GM23338 (cell line): ENCODE measurements around the gene DDX21. TPM values are rescaled to one million over a fixed set of nuclear protein-coding genes. Genes with fewer than 3 reads are reported as not detected.

Experiments used
- ATAC-seq: fragments of 200-7000 bp; cut with Tn5 transposase; 3 replicates; pipeline ENCODE4 v1.9.1; 2020
- DNase-seq: peaks from one replicate; pipeline ENCODE4 v3.0.0-alpha.2; 2015; ENCODE audit warnings: low spot score
- H2AFZ ChIP-seq: fragments of 200-600 bp; sonication (generic); 2 replicates; pipeline ENCODE4 v1.8.0; 2016; ENCODE audit warnings: antibody characterized with exemption, mild to moderate bottlenecking, moderate library complexity
- H3F3A ChIP-seq: fragments of 200-600 bp; sonication (generic); replicated peaks from 2 replicates; pipeline ENCODE4 v1.8.0; 2017; ENCODE audit warnings: antibody characterized with exemption, mixed run types, low read depth
- H3K27ac ChIP-seq: fragments of 200-600 bp; sonication (generic); 2 replicates; pipeline ENCODE4 v1.6.1; 2016; ENCODE audit warnings: low read depth
- H3K27me3 ChIP-seq: fragments of 200-600 bp; sonication (generic); 2 replicates; pipeline ENCODE4 v1.8.0; 2016; ENCODE audit warnings: mild to moderate bottlenecking, mixed run types, moderate library complexity; ENCODE audit not compliant: insufficient read depth
- H3K36me3 ChIP-seq: fragments of 200-600 bp; sonication (generic); 2 replicates; pipeline ENCODE4 v1.8.0; 2016; ENCODE audit warnings: mild to moderate bottlenecking; ENCODE audit not compliant: insufficient read depth
- H3K4me1 ChIP-seq: fragments of 200-600 bp; sonication (generic); 2 replicates; pipeline ENCODE4 v1.8.0; 2016; ENCODE audit warnings: mild to moderate bottlenecking, moderate library complexity; ENCODE audit not compliant: insufficient read depth
- H3K4me2 ChIP-seq: fragments of 200-600 bp; sonication (generic); 2 replicates; pipeline ENCODE4 v1.7.1; 2017; ENCODE audit warnings: mixed run types
- H3K4me3 ChIP-seq: fragments of 200-600 bp; sonication (generic); 2 replicates; pipeline ENCODE4 v1.6.1; 2016; ENCODE audit warnings: mixed run types
- H3K79me2 ChIP-seq: fragments of 200-600 bp; sonication (generic); replicated peaks from 2 replicates; pipeline ENCODE4 v1.8.0; 2017; ENCODE audit warnings: mild to moderate bottlenecking; ENCODE audit not compliant: insufficient read depth
- H3K9me2 ChIP-seq: fragments of 200-600 bp; sonication (generic); 2 replicates; pipeline ENCODE4 v1.8.0; 2017; ENCODE audit not compliant: insufficient read depth
- H4K20me1 ChIP-seq: fragments of 200-600 bp; sonication (generic); replicated peaks from 2 replicates; pipeline ENCODE4 v1.8.0; 2017; ENCODE audit warnings: mild to moderate bottlenecking; ENCODE audit not compliant: insufficient read depth
- H3K27ac Mint-ChIP-seq: 2 replicates; pipeline ENCODE4 v1.8.0; 2020; ENCODE audit warnings: inconsistent platforms, mild to moderate bottlenecking, moderate library complexity, mixed read lengths
- H3K27me3 Mint-ChIP-seq: 3 replicates; pipeline ENCODE4 v1.8.0; 2022; ENCODE audit warnings: low read depth, mild to moderate bottlenecking, moderate library complexity, mixed read lengths, inconsistent platforms; ENCODE audit not compliant: insufficient read depth, poor library complexity
- H3K36me3 Mint-ChIP-seq: 3 replicates; pipeline ENCODE4 v1.8.0; 2021; ENCODE audit warnings: low read depth, mild to moderate bottlenecking, inconsistent platforms, moderate library complexity, mixed read lengths
- H3K4me1 Mint-ChIP-seq: 3 replicates; pipeline ENCODE4 v1.8.0; 2020; ENCODE audit warnings: mild to moderate bottlenecking, inconsistent platforms, mixed read lengths
- H3K4me3 Mint-ChIP-seq: 3 replicates; pipeline ENCODE4 v1.8.0; 2021; ENCODE audit warnings: moderate library complexity, mild to moderate bottlenecking, inconsistent platforms, mixed read lengths
- H3K9me3 Mint-ChIP-seq: 3 replicates; pipeline ENCODE4 v1.8.0; 2020; ENCODE audit warnings: moderate library complexity, mild to moderate bottlenecking, inconsistent platforms, mixed read lengths
- CREB1 ChIP-seq: fragments of 250-450 bp; sonication (Bioruptor Pico); IDR thresholded peaks from 2 replicates; pipeline ENCODE4 v1.5.0; 2020; ENCODE audit warnings: low read depth, mild to moderate bottlenecking, moderate library complexity
- EZH2 ChIP-seq: fragments of 200-600 bp; sonication (generic); IDR thresholded peaks from one replicate; pipeline ENCODE4 v1.8.0; 2017; ENCODE audit warnings: antibody characterized with exemption, mild to moderate bottlenecking, low read depth; ENCODE audit not compliant: unreplicated experiment
- REST ChIP-seq: IDR thresholded peaks from one replicate; pipeline ENCODE4 v1.6.1; 2018; ENCODE audit warnings: antibody characterized with exemption; ENCODE audit not compliant: unreplicated experiment
- ZNF114 ChIP-seq: fragments of 250-450 bp; sonication (Bioruptor Pico); IDR thresholded peaks from 2 replicates; pipeline ENCODE4 v1.5.0; 2020; ENCODE audit warnings: mild to moderate bottlenecking, moderate library complexity
- ZNF331 ChIP-seq: fragments of 250-450 bp; sonication (Bioruptor Pico); IDR thresholded peaks from 2 replicates; pipeline ENCODE4 v1.5.0; 2020; ENCODE audit warnings: low read depth, mild to moderate bottlenecking, moderate library complexity
- polyA plus RNA-seq: library from polyadenylated mRNA; unstranded; fragments of >200 nt; fragmentation: Nextera tagmentation; extraction: Ambion mirVana; gene quantifications from 2 replicates; pipeline ENCODE4 v1.2.1, GENCODE V29; 2016
- total RNA-seq: library from RNA; depleted of rRNA; stranded (reverse); fragments of >200 nt; shearing (Covaris generic); gene quantifications from 2 replicates; pipeline ENCODE4 v1.2.3, GENCODE V29; 2014
- TF ChIP-seq, protein P1 (sequence below), 2 experiments: fragments of 200-600 bp in 1 of 2; sonication (generic) in 1 of 2; conservative IDR thresholded peaks; 2 replicates each; pipeline versions ENCODE4 v1.5.1 to v1.6.1; 2016 to 2017; ENCODE audit warnings: antibody characterized with exemption in 2 of 2, low read depth in 2 of 2, mild to moderate bottlenecking in 2 of 2, moderate library complexity in 1 of 2

Gene DDX21
- total and polyA plus RNA-seq, 2 experiments from 2014 or later = 138 to 209 TPM

DNA sequence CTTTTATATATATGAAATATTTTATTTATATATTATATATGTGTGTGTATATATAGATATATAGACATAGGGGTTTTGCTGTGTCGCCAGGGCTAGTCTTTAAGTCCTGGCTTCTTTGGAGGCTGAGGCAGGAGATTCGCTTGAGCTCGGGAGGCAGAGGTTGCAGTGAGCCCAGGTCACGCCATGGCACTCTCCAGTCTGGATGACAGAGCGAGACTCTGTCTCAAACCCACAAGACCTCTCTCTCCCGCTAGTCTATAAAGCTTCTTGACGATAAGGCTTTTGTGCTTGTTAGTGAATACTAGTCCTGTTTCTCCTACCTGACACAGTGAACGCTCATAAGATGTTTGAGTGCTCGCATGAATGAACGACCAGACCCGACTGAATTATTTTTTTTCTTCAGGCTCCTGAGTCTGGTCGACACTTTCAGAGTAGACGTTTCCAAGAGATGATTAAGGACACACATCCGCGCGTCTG, 577 bp upstream of the DDX21 start:
- Histone ChIP-seq H3K4me2 (peak overlapping the region; percentile 82), H3K27ac (peak overlapping the region; percentile 81), H3K4me1 (no peaks in the 10 kb centered on the region), H3K36me3 (peaks cover 15% of the 10 kb centered on the region; the same call in 1 of the 2 replicates), H3K4me3 (peak overlapping the region; percentile 72), H4K20me1 (peaks cover 16% of the 10 kb centered on the region), H2AFZ (peak overlapping the region; percentile 15), H3K27me3 (no peaks in the 10 kb centered on the region), H3K79me2 (peaks cover 56% of the 10 kb centered on the region), H3K9me2 (no peaks in the 10 kb centered on the region), H3F3A (peaks cover 3% of the 10 kb centered on the region; the same call in 1 of the 2 replicates)
- peak overlapping the region; percentile 99 for H3K27ac Mint-ChIP-seq
- DNase-seq (peak; percentile 47), ATAC-seq (peak; percentile 31)
- H3K9me3 Mint-ChIP-seq = peaks cover 3% of the 10 kb centered on the region; the same call in 2 of the 3 replicates
- peaks cover 10% of the 10 kb centered on the region for H3K27me3 Mint-ChIP-seq
- TF ChIP-seq, protein P1, sequence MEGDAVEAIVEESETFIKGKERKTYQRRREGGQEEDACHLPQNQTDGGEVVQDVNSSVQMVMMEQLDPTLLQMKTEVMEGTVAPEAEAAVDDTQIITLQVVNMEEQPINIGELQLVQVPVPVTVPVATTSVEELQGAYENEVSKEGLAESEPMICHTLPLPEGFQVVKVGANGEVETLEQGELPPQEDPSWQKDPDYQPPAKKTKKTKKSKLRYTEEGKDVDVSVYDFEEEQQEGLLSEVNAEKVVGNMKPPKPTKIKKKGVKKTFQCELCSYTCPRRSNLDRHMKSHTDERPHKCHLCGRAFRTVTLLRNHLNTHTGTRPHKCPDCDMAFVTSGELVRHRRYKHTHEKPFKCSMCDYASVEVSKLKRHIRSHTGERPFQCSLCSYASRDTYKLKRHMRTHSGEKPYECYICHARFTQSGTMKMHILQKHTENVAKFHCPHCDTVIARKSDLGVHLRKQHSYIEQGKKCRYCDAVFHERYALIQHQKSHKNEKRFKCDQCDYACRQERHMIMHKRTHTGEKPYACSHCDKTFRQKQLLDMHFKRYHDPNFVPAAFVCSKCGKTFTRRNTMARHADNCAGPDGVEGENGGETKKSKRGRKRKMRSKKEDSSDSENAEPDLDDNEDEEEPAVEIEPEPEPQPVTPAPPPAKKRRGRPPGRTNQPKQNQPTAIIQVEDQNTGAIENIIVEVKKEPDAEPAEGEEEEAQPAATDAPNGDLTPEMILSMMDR (conservative IDR thresholded peaks at IDR 0.05; ENCODE audit: low read depth in 2 of 2) = no peak
- H3K4me1 Mint-ChIP-seq = peaks cover 9% of the 10 kb centered on the region; the same call in 2 of the 3 replicates
- peak overlapping the region; percentile 98 for H3K4me3 Mint-ChIP-seq
- peaks cover 36% of the 10 kb centered on the region for H3K36me3 Mint-ChIP-seq

DNA sequence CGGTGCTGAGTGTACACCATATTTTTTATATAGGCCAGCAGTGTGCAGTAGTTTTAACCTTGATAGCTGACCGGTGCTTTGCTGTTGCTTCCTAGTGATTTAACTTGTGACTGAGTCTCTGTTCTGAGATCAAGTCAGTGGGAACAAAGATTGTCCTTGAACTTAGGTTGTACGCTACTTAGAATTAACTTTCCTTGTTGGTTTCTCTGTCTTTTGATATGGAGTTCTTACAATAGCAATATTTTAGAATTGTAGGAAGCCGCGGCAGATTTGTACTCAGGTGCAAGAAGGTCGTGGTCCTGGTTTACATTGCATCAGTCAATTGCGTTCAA, 1.3 kb downstream of the DDX21 start:
- DNase-seq = peak; percentile 6
- Mint-ChIP-seq H3K9me3 (peaks cover 3% of the 10 kb centered on the region; the same call in 2 of the 3 replicates), H3K27ac (peak overlapping the region; percentile 99), H3K4me3 (peak overlapping the region; percentile 98), H3K36me3 (peaks cover 53% of the 10 kb centered on the region), H3K27me3 (peaks cover 10% of the 10 kb centered on the region), H3K4me1 (peaks cover 9% of the 10 kb centered on the region; the same call in 2 of the 3 replicates)
- peak overlapping the region; percentile 72 for H3K4me3 ChIP-seq
- H3K4me2 ChIP-seq = peak overlapping the region; percentile 82
- no peak for ATAC-seq
- H3K9me2 ChIP-seq = no peaks in the 10 kb centered on the region
- peak overlapping the region; percentile 39 for H3K27ac ChIP-seq
- peaks cover 74% of the 10 kb centered on the region for H3K79me2 ChIP-seq
- no peak overlapping the region for H2AFZ ChIP-seq
- peaks cover 32% of the 10 kb centered on the region for H4K20me1 ChIP-seq
- H3K4me1 ChIP-seq = no peaks in the 10 kb centered on the region
- peaks cover 33% of the 10 kb centered on the region for H3K36me3 ChIP-seq
- H3F3A ChIP-seq = peaks cover 3% of the 10 kb centered on the region; the same call in 1 of the 2 replicates
- H3K27me3 ChIP-seq = no peaks in the 10 kb centered on the region
- TF ChIP-seq ZNF114 (CRISPR knock-in tag) (no peak), CREB1 (CRISPR knock-in tag) (no peak), EZH2 (no peak), ZNF331 (CRISPR knock-in tag) (no peak), REST (no peak)
- TF ChIP-seq, protein P1 (conservative IDR thresholded peaks at IDR 0.05; ENCODE audit: low read depth in 2 of 2) = no peak
